Astrocyte (in vitro differentiated cells and primary cell): ENCODE data around the gene FHL1. TPM values are rescaled to one million over a fixed set of nuclear protein-coding genes. Genes with fewer than 3 reads are reported as not detected.

Experiments
- DNase-seq: peaks from one replicate; pipeline ENCODE4 v3.0.0-alpha.2; 2010; ENCODE audit warnings: low read depth
- FAIRE-seq: peaks from 2 replicates; lab custom pipeline; 2011; peaks lifted over from hg19 to GRCh38; lab: Jason Lieb, UNC
- H2AFZ ChIP-seq: 2 replicates; pipeline ENCODE4 v1.6.0; 2012; ENCODE audit warnings: low read depth, low read length, inconsistent platforms
- H3K27ac ChIP-seq: 2 replicates; pipeline ENCODE4 v1.5.1; 2011; ENCODE audit warnings: low read depth, low read length, inconsistent platforms
- H3K27me3 ChIP-seq: 2 replicates; pipeline ENCODE4 v1.6.0; 2011; ENCODE audit warnings: low read length, inconsistent platforms; ENCODE audit not compliant: insufficient read depth
- H3K36me3 ChIP-seq: 2 replicates; pipeline ENCODE4 v1.5.1; 2011; ENCODE audit warnings: low read length, inconsistent platforms; ENCODE audit not compliant: insufficient read depth
- H3K4me1 ChIP-seq: 2 replicates; pipeline ENCODE4 v1.5.1; 2011; ENCODE audit warnings: low read length, inconsistent platforms; ENCODE audit not compliant: insufficient read depth
- H3K4me2 ChIP-seq: 2 replicates; pipeline ENCODE4 v1.6.0; 2012; ENCODE audit warnings: low read length, inconsistent platforms
- H3K4me3 ChIP-seq: 2 replicates; pipeline ENCODE4 v1.5.1; 2011; ENCODE audit warnings: low read depth, mild to moderate bottlenecking, low read length, inconsistent platforms; ENCODE audit not compliant: insufficient read depth
- H3K79me2 ChIP-seq: 2 replicates; pipeline ENCODE4 v1.6.0; 2012; ENCODE audit warnings: mild to moderate bottlenecking, low read length, inconsistent platforms; ENCODE audit not compliant: insufficient read depth
- H3K9ac ChIP-seq: 2 replicates; pipeline ENCODE4 v1.6.0; 2012; ENCODE audit warnings: mild to moderate bottlenecking, low read length, inconsistent platforms
- H3K9me3 ChIP-seq: 2 replicates; pipeline ENCODE4 v1.5.1; 2012; ENCODE audit warnings: low read depth, mild to moderate bottlenecking, low read length, inconsistent platforms; ENCODE audit not compliant: insufficient read depth
- H4K20me1 ChIP-seq: 2 replicates; pipeline ENCODE4 v1.6.0; 2012; ENCODE audit warnings: low read length, inconsistent platforms; ENCODE audit not compliant: insufficient read depth
- H3K27ac Mint-ChIP-seq: one replicate; pipeline ENCODE4 v1.8.0; 2021; ENCODE audit warnings: mild to moderate bottlenecking, mixed read lengths; ENCODE audit not compliant: unreplicated experiment
- H3K27me3 Mint-ChIP-seq: one replicate; pipeline ENCODE4 v1.8.0; 2021; ENCODE audit warnings: low read depth, mixed read lengths; ENCODE audit not compliant: unreplicated experiment
- H3K36me3 Mint-ChIP-seq: one replicate; pipeline ENCODE4 v1.8.0; 2021; ENCODE audit warnings: low read depth, mixed read lengths; ENCODE audit not compliant: unreplicated experiment
- H3K4me1 Mint-ChIP-seq: one replicate; pipeline ENCODE4 v1.8.0; 2021; ENCODE audit warnings: low read depth, mixed read lengths; ENCODE audit not compliant: unreplicated experiment
- H3K4me3 Mint-ChIP-seq: one replicate; pipeline ENCODE4 v1.8.0; 2021; ENCODE audit warnings: mild to moderate bottlenecking, moderate library complexity, mixed read lengths; ENCODE audit not compliant: unreplicated experiment
- H3K9me3 Mint-ChIP-seq: one replicate; pipeline ENCODE4 v1.8.0; 2021; ENCODE audit warnings: mild to moderate bottlenecking, mixed read lengths; ENCODE audit not compliant: unreplicated experiment
- EZH2 ChIP-seq: IDR thresholded peaks from 2 replicates; pipeline ENCODE4 v1.6.1; 2012; ENCODE audit warnings: mild to moderate bottlenecking, low read length, inconsistent platforms; ENCODE audit not compliant: insufficient read depth
- total RNA-seq: library from RNA; stranded (reverse); gene quantifications from 2 replicates; pipeline ENCODE4 v1.2.1, GENCODE V29; 2021
- TF ChIP-seq, protein P1 (sequence below): IDR thresholded peaks from 2 replicates; pipeline ENCODE4 v1.5.1; 2011; ENCODE audit warnings: low read depth, mild to moderate bottlenecking, inconsistent platforms, low read length, moderate library complexity; ENCODE audit not compliant: insufficient read depth

Gene FHL1
- total RNA-seq, 1 donor from 2014 or later = 115 TPM

- H3K27me3 Mint-ChIP-seq = no peaks in the 10 kb centered on the region
These were observed 45.6 kb downstream of the FHL1 start for GRCh38 chrX:136192839-136193414.

DNA sequence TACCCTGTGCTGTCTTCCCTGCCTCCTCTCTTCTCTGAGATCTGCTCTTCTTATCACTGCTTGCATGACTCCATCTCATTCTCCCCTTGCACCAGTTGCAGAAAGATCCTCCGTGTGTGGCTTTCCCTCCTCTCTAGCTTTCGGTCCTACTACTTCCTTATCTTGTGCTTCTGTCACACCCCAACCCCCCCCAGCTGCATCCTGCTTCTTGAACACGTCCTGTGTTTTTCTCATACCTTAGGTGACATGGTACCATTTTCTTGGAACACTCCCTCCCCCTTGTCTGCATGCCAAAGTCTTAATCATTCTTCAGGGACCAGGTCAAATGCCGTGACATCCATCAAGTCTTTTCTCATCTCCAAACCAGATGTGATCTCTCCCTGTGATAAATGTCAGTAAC is 46.4 kb downstream of the FHL1 start:
- Histone ChIP-seq H3K4me1 (peaks cover 15% of the 10 kb centered on the region), H3K4me2 (peak overlapping the region; percentile 70), H3K9me3 (no peaks in the 10 kb centered on the region), H3K27me3 (no peaks in the 10 kb centered on the region), H3K79me2 (peaks cover 17% of the 10 kb centered on the region), H3K4me3 (no peak overlapping the region), H2AFZ (no peak overlapping the region), H3K27ac (no peak overlapping the region), H4K20me1 (peaks cover 4% of the 10 kb centered on the region), H3K9ac (no peak overlapping the region), H3K36me3 (no peaks in the 10 kb centered on the region)
- H3K4me1 Mint-ChIP-seq = peaks cover 25% of the 10 kb centered on the region
- no peaks in the 10 kb centered on the region for H3K27me3 Mint-ChIP-seq
- TF ChIP-seq, protein P1, sequence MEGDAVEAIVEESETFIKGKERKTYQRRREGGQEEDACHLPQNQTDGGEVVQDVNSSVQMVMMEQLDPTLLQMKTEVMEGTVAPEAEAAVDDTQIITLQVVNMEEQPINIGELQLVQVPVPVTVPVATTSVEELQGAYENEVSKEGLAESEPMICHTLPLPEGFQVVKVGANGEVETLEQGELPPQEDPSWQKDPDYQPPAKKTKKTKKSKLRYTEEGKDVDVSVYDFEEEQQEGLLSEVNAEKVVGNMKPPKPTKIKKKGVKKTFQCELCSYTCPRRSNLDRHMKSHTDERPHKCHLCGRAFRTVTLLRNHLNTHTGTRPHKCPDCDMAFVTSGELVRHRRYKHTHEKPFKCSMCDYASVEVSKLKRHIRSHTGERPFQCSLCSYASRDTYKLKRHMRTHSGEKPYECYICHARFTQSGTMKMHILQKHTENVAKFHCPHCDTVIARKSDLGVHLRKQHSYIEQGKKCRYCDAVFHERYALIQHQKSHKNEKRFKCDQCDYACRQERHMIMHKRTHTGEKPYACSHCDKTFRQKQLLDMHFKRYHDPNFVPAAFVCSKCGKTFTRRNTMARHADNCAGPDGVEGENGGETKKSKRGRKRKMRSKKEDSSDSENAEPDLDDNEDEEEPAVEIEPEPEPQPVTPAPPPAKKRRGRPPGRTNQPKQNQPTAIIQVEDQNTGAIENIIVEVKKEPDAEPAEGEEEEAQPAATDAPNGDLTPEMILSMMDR = no peak
- TF ChIP-seq EZH2 = no peak
- H3K27ac Mint-ChIP-seq = no peak overlapping the region
- H3K4me3 Mint-ChIP-seq = no peak overlapping the region
- no peak for DNase-seq
- H3K9me3 Mint-ChIP-seq = no peaks in the 10 kb centered on the region
- no peak for FAIRE-seq
- H3K36me3 Mint-ChIP-seq = no peaks in the 10 kb centered on the region

More at GRCh38 chrX:136192839-136193414, 45.6 kb downstream of the FHL1 start:
- H3K27me3 ChIP-seq = no peaks in the 10 kb centered on the region
- Mint-ChIP-seq H3K36me3 (no peaks in the 10 kb centered on the region), H3K27ac (peak overlapping the region; percentile 47), H3K9me3 (no peaks in the 10 kb centered on the region), H3K4me3 (no peak overlapping the region), H3K4me1 (peaks cover 23% of the 10 kb centered on the region)
- H3K9me3 ChIP-seq = no peaks in the 10 kb centered on the region
- H3K4me3 ChIP-seq = peak overlapping the region; percentile 7
- peaks cover 4% of the 10 kb centered on the region for H4K20me1 ChIP-seq
- DNase-seq (peak; percentile 76), FAIRE-seq (peak; percentile 76)
- peaks cover 15% of the 10 kb centered on the region for H3K4me1 ChIP-seq
- peaks cover 17% of the 10 kb centered on the region for H3K79me2 ChIP-seq
- H3K9ac ChIP-seq = peak overlapping the region; percentile 35
- TF ChIP-seq, protein P1 = no peak
- no peak for TF ChIP-seq EZH2
- H3K36me3 ChIP-seq = no peaks in the 10 kb centered on the region
- H3K4me2 ChIP-seq = peak overlapping the region; percentile 70
- H2AFZ ChIP-seq = no peak overlapping the region
- H3K27ac ChIP-seq = peak overlapping the region; percentile 58

DNA sequence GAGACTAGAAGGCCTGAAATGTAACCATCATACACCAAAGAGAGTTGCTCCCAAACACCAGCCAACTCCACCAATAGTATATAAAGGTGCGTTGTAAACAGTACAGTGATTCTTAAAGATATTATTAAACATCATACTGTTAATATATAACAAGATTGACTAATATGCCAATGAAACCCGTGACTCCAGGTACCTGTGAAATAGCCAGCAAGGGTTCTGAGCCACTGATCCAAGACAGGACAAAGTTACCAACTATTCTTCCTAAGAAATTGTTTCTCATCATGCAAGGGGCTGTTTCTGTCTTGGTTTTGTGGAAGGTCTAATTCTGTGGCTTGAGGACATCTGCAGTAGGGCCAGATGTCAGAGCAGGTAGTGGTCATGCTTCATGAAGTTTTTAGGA is 47.2 kb downstream of the FHL1 start:
- FAIRE-seq (no peak), DNase-seq (no peak)
- Histone ChIP-seq H3K79me2 (peaks cover 17% of the 10 kb centered on the region), H3K9ac (no peak overlapping the region), H4K20me1 (peaks cover 4% of the 10 kb centered on the region), H3K27me3 (no peaks in the 10 kb centered on the region), H3K27ac (no peak overlapping the region), H2AFZ (no peak overlapping the region), H3K4me1 (peaks cover 15% of the 10 kb centered on the region), H3K4me3 (no peak overlapping the region), H3K36me3 (no peaks in the 10 kb centered on the region), H3K4me2 (no peak overlapping the region), H3K9me3 (no peaks in the 10 kb centered on the region)
- H3K36me3 Mint-ChIP-seq = no peaks in the 10 kb centered on the region
- H3K9me3 Mint-ChIP-seq = no peaks in the 10 kb centered on the region
- H3K4me3 Mint-ChIP-seq = no peak overlapping the region
- peaks cover 27% of the 10 kb centered on the region for H3K4me1 Mint-ChIP-seq
- TF ChIP-seq, protein P1 = no peak
- no peak for TF ChIP-seq EZH2
- no peak overlapping the region for H3K27ac Mint-ChIP-seq
- no peaks in the 10 kb centered on the region for H3K27me3 Mint-ChIP-seq
